DND-41 (cell line): ENCODE results near the gene DNAH1.

Source experiments
- ATAC-seq: fragments of 200-7000 bp; cut with Tn5 transposase; 3 replicates; pipeline ENCODE4 v1.9.1; 2021; ENCODE audit warnings: low read depth; ENCODE audit not compliant: insufficient read depth
- DNase-seq: peaks from one replicate; pipeline ENCODE4 v3.0.0-alpha.2; 2020
- H2AFZ ChIP-seq: 2 replicates; pipeline ENCODE4 v1.6.0; 2012; ENCODE audit warnings: low read depth, low read length
- H3K27ac ChIP-seq: 2 replicates; pipeline ENCODE4 v1.5.1; 2012; ENCODE audit warnings: low read length, inconsistent platforms
- H3K27me3 ChIP-seq: fragments of 200-600 bp; sonication (generic); 2 replicates; pipeline ENCODE4 v1.6.0; 2012; ENCODE audit warnings: low read length, mild to moderate bottlenecking, inconsistent platforms; ENCODE audit not compliant: insufficient read depth, poor library complexity
- H3K36me3 ChIP-seq: 2 replicates; pipeline ENCODE4 v1.5.1; 2012; ENCODE audit warnings: low read length, inconsistent platforms; ENCODE audit not compliant: insufficient read depth
- H3K4me1 ChIP-seq: 2 replicates; pipeline ENCODE4 v1.5.1; 2012; ENCODE audit warnings: mild to moderate bottlenecking, low read length; ENCODE audit not compliant: insufficient read depth
- H3K4me2 ChIP-seq: 2 replicates; pipeline ENCODE4 v1.6.0; 2012; ENCODE audit warnings: mild to moderate bottlenecking, moderate library complexity, low read length, inconsistent platforms; ENCODE audit not compliant: insufficient read depth
- H3K4me3 ChIP-seq, 2 experiments: fragments of 200-600 bp in 1 of 2; shearing (Covaris generic) in 1 of 2; 2 replicates each; pipeline ENCODE4 v1.5.1; 2012 to 2016; ENCODE audit warnings: inconsistent platforms in 2 of 2, low read length in 2 of 2, mild to moderate bottlenecking in 2 of 2, low read depth in 1 of 2, moderate library complexity in 1 of 2
- H3K79me2 ChIP-seq: 2 replicates; pipeline ENCODE4 v1.6.0; 2012; ENCODE audit warnings: low read length, inconsistent platforms; ENCODE audit not compliant: insufficient read depth
- H3K9ac ChIP-seq: 2 replicates; pipeline ENCODE4 v1.6.0; 2012; ENCODE audit warnings: low read depth, mild to moderate bottlenecking, inconsistent platforms, low read length, moderate library complexity
- H3K9me3 ChIP-seq: 2 replicates; pipeline ENCODE4 v1.5.1; 2012; ENCODE audit warnings: low read length, moderate library complexity, mild to moderate bottlenecking, inconsistent platforms; ENCODE audit not compliant: insufficient read depth, severe bottlenecking
- H4K20me1 ChIP-seq: 2 replicates; pipeline ENCODE4 v1.6.0; 2012; ENCODE audit warnings: low read length; ENCODE audit not compliant: insufficient read depth
- CTCF ChIP-seq: IDR thresholded peaks from 2 replicates; pipeline ENCODE4 v1.5.1; 2012; ENCODE audit warnings: borderline replicate concordance, low read length, moderate library complexity, mild to moderate bottlenecking; ENCODE audit not compliant: poor library complexity, severe bottlenecking; ENCODE audit errors: extremely low read depth
- EZH2 ChIP-seq: IDR thresholded peaks from 3 replicates; pipeline ENCODE4 v1.6.1; 2012; ENCODE audit warnings: borderline replicate concordance, low read depth, mild to moderate bottlenecking, moderate library complexity, low read length, inconsistent platforms; ENCODE audit not compliant: severe bottlenecking

The DNAH1 gene

DNA sequence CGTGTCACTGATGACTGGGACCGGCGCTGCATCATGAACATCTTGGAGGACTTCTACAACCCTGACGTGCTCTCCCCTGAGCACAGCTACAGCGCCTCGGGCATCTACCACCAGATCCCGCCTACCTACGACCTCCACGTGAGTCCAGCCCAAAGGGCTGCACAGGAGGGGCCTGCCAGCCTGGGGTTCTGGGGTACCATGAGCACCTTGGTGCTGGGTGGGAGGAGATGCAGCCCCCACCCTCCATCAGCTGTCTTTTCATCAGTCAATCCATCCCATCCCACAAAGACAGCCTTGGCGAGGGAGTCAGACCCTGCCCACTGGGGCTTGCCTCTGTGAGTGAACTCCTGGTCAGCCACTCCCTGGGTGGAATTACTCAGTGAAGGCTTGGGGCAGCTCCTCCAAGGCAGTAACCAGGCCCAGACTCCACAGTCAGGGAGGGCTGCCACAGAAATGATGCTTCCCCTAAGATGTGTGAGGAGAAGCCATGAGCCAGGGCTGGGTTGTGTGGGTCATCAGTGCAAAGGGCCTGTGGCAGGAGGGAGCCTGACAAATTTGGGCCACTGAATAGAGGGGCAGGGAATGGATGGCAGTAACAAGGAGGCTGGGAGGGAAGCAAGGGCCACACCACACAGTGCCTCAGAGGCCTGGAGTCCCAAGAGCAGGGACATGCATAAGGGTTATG is 80.9 kb downstream of the DNAH1 start:
- Histone ChIP-seq H3K4me3 (no peak overlapping the region), H3K4me2 (no peak overlapping the region), H3K27ac (no peak overlapping the region), H2AFZ (no peak overlapping the region), H3K79me2 (no peaks in the 10 kb centered on the region), H3K9me3 (no peaks in the 10 kb centered on the region), H3K36me3 (peaks cover 21% of the 10 kb centered on the region), H3K27me3 (no peaks in the 10 kb centered on the region), H3K9ac (no peak overlapping the region), H3K4me1 (no peaks in the 10 kb centered on the region), H4K20me1 (peaks cover 6% of the 10 kb centered on the region; the same call in 1 of the 2 replicates)
- TF ChIP-seq CTCF = no peak
- no peak for TF ChIP-seq EZH2
- no peak for DNase-seq
- ATAC-seq = no peak

- TF ChIP-seq EZH2 (no peak), CTCF (no peak)
- no peak for ATAC-seq
These were observed 81.7 kb downstream of the DNAH1 start for GRCh38 chr3:52397676-52398399.

DNA sequence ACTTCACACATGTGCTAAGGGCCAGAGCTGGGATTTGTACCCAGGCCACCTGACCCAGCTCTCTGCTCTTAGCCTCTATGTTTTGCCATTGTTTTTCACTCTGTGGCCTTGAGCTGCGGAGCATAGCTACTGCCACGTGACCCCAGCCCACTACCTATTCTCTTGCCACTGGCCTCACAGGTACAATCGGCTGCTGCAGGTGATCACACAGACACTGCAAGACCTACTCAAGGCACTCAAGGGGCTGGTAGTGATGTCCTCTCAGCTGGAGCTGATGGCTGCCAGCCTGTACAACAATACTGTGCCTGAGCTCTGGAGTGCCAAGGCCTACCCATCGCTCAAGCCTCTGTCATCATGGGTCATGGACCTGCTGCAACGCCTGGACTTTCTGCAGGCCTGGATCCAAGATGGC is 82.6 kb downstream of the DNAH1 start:
- H2AFZ ChIP-seq = no peak overlapping the region
- ATAC-seq = no peak
- no peak for DNase-seq
- peaks cover 14% of the 10 kb centered on the region for H4K20me1 ChIP-seq
- H3K27me3 ChIP-seq = no peaks in the 10 kb centered on the region
- H3K9me3 ChIP-seq = no peaks in the 10 kb centered on the region
- H3K4me1 ChIP-seq = no peaks in the 10 kb centered on the region
- H3K4me3 ChIP-seq = no peak overlapping the region
- TF ChIP-seq EZH2 = no peak
- no peak for TF ChIP-seq CTCF
- no peak overlapping the region for H3K9ac ChIP-seq
- peaks cover 37% of the 10 kb centered on the region for H3K36me3 ChIP-seq
- H3K27ac ChIP-seq = no peak overlapping the region
- no peaks in the 10 kb centered on the region for H3K79me2 ChIP-seq
- no peak overlapping the region for H3K4me2 ChIP-seq

More at GRCh38 chr3:52397676-52398399, 81.7 kb downstream of the DNAH1 start:
- no peaks in the 10 kb centered on the region for H3K4me1 ChIP-seq
- DNase-seq = no peak
- no peaks in the 10 kb centered on the region for H3K9me3 ChIP-seq
- no peak overlapping the region for H3K4me2 ChIP-seq
- H3K79me2 ChIP-seq = no peaks in the 10 kb centered on the region
- no peak overlapping the region for H2AFZ ChIP-seq
- H3K27me3 ChIP-seq = no peaks in the 10 kb centered on the region
- H3K36me3 ChIP-seq = peaks cover 29% of the 10 kb centered on the region
- H4K20me1 ChIP-seq = peaks cover 7% of the 10 kb centered on the region; the same call in 1 of the 2 replicates
- H3K9ac ChIP-seq = no peak overlapping the region
- H3K27ac ChIP-seq = no peak overlapping the region
- no peak overlapping the region for H3K4me3 ChIP-seq
